DND-41 (cell line): ENCODE data around the gene KIAA1549.

Experiments used
- CTCF ChIP-seq: IDR thresholded peaks from 2 replicates; pipeline ENCODE4 v1.5.1; 2012; ENCODE audit warnings: borderline replicate concordance, low read length, moderate library complexity, mild to moderate bottlenecking; ENCODE audit not compliant: poor library complexity, severe bottlenecking; ENCODE audit errors: extremely low read depth
- EZH2 ChIP-seq: IDR thresholded peaks from 3 replicates; pipeline ENCODE4 v1.6.1; 2012; ENCODE audit warnings: borderline replicate concordance, low read depth, mild to moderate bottlenecking, moderate library complexity, low read length, inconsistent platforms; ENCODE audit not compliant: severe bottlenecking

GRCh38 chr7:138871065-138871813 is 110.0 kb downstream of the KIAA1549 start:
- TF ChIP-seq CTCF (no peak), EZH2 (no peak)
